Testis (tissue), 2 donors: Measurements from ENCODE around the gene PDGFD.

Source experiments
- POLR2A ChIP-seq: fragments of 450-650 bp; IDR thresholded peaks from one replicate; pipeline ENCODE4 v1.6.1; 2017; ENCODE audit warnings: antibody characterized with exemption, mild to moderate bottlenecking, moderate library complexity
- TF ChIP-seq, protein P1 (sequence below), 3 experiments: fragments of 450-650 bp in 2 of 3; fragments of 200-600 bp in 1 of 3; sonication (generic) in 1 of 3; IDR thresholded peaks; one replicate each; pipeline ENCODE4 v1.5.1; 2016 to 2019; ENCODE audit warnings: antibody characterized with exemption in 3 of 3, mild to moderate bottlenecking in 2 of 3, moderate library complexity in 1 of 3

DNA sequence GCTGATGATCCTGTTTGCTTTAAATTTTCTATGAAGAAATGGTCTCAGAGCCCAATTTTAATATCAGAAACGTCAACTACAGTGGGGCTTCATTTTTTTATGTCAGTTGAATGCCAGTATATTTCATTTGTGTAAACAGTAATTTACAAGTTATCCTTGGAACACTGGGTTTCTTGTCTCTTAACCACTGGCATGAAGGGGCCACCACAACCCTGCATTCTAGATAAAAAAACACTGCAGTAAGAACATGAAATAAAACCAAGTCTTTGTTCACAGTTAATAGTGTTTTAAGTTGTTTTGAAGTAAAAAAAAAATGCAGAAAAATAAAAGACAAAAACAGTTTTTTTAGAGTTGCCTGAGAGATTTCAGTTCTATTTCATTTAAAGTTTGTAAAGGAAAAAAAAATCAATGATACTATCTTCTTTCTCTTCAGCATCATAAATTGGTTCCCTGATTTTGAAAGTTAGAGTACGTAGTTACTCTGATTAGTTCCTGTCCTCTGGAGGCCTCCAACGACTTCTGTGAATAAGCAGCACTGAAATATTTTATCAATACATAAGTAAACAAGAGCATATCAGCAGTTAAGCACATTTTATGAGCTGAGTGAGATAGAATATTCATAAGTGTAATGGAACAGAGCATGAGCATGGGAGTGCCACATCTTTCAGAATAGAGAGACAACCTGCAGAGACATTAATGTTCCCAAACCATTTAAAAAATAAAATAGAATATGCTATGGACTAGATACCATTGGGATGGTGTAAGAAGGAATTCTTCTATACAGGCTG is 135.3 kb downstream of the PDGFD start:
- TF ChIP-seq, protein P1, sequence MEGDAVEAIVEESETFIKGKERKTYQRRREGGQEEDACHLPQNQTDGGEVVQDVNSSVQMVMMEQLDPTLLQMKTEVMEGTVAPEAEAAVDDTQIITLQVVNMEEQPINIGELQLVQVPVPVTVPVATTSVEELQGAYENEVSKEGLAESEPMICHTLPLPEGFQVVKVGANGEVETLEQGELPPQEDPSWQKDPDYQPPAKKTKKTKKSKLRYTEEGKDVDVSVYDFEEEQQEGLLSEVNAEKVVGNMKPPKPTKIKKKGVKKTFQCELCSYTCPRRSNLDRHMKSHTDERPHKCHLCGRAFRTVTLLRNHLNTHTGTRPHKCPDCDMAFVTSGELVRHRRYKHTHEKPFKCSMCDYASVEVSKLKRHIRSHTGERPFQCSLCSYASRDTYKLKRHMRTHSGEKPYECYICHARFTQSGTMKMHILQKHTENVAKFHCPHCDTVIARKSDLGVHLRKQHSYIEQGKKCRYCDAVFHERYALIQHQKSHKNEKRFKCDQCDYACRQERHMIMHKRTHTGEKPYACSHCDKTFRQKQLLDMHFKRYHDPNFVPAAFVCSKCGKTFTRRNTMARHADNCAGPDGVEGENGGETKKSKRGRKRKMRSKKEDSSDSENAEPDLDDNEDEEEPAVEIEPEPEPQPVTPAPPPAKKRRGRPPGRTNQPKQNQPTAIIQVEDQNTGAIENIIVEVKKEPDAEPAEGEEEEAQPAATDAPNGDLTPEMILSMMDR (IDR thresholded peaks at IDR 0.05), result no peak
- TF ChIP-seq POLR2A, result no peak
